ENCODE results near the gene ORAI3.

ORAI3 gene

DNA sequence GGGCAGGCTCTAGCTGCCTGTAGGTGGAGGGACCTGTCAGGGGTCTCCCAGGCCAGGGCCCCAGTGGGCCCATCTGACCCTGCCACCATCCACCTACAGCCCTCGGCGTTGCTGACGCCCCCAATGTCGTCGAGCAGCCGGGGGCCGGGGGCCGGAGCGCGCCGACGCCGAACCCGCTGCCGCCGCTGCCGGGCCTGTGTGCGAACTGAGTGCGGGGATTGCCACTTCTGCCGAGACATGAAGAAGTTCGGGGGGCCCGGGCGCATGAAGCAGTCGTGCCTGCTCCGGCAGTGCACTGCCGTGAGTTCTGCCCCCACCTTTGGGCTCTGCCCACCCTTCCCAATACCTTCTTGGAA lies 23.3 kb upstream of the ORAI3 start:
- CTCF ChIA-PET: interaction anchor here (1.1 to 2.0 kb wide), 2 partner anchors 10 to 16 kb away, joined by 4 to 7 read pairs; no protein-coding TSS in a partner anchor
- POLR2A ChIA-PET: interaction anchor here (0.9 to 2.8 kb wide), 3 partner anchors 17 to 50 kb away, joined by 3 to 9 read pairs (median 7); no protein-coding TSS in a partner anchor
- TF ChIP-seq SP1 (IDR thresholded peaks at IDR 0.05) (no peak), L3MBTL2 (conservative IDR thresholded peaks at IDR 0.05) (no peak), ZNF384 (IDR thresholded peaks at IDR 0.05) (no peak), CTBP1 (IDR thresholded peaks at IDR 0.05; ENCODE audit: borderline replicate concordance) (no peak), ARNT (IDR thresholded peaks at IDR 0.05) (no peak)
- DNase-seq (ENCODE audit: extremely low spot score): no peak

DNA sequence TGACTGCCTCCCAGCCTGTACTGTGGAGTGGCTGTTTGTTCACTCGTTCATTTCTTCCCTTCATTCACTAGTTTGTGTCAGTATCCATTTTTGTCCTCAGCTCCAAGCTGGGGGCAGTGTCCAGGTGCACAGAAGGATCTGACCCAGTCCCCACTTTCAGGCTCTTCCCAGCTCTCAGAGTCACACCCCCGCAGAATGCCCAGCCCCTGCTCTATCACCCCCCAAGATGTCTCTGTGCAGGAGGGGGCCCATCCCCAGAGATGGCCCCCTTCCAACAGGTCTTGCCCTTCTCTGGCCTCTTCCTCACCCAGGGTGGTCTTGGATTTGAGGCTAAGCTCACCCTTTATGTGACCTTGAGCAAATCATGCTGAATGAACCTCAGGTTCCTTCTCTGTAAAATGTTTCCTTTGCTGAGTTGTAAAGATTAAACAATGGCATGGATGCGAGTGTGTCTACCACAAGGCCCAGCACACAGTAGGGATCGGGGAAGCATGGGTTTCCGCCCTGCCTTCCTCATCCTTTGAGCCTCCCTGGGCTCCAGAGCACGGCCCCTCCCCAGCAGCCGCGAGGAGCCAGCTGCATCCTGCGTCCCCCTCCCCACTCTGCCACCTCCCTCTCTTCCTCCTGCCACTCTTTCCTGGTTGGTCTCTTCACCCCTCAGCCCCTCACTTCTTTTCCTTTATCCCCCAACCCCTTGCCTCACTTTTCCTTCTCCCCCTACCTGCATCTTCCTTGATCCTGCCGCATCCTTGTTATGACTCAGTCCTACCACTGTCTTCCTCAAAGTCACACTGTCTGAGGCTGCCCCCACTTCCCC lies 22.7 kb upstream of the ORAI3 start:
- ChIA-PET POLR2A (interaction anchor here (0.8 to 2.8 kb wide), 7 partner anchors 8 to 51 kb away, joined by 3 to 9 read pairs (median 5); partner anchors contain the start of genes CTF1 and SETD1A), CTCF (interaction anchor here (0.6 to 2.0 kb wide), 3 partner anchors 9 to 23 kb away, joined by 3 to 7 read pairs (median 4); no protein-coding TSS in a partner anchor)
- DNase-seq (ENCODE audit: extremely low spot score): no peak
- TF ChIP-seq ELF4 (IDR thresholded peaks at IDR 0.05) (no peak), ARNT (IDR thresholded peaks at IDR 0.05) (no peak)

DNA sequence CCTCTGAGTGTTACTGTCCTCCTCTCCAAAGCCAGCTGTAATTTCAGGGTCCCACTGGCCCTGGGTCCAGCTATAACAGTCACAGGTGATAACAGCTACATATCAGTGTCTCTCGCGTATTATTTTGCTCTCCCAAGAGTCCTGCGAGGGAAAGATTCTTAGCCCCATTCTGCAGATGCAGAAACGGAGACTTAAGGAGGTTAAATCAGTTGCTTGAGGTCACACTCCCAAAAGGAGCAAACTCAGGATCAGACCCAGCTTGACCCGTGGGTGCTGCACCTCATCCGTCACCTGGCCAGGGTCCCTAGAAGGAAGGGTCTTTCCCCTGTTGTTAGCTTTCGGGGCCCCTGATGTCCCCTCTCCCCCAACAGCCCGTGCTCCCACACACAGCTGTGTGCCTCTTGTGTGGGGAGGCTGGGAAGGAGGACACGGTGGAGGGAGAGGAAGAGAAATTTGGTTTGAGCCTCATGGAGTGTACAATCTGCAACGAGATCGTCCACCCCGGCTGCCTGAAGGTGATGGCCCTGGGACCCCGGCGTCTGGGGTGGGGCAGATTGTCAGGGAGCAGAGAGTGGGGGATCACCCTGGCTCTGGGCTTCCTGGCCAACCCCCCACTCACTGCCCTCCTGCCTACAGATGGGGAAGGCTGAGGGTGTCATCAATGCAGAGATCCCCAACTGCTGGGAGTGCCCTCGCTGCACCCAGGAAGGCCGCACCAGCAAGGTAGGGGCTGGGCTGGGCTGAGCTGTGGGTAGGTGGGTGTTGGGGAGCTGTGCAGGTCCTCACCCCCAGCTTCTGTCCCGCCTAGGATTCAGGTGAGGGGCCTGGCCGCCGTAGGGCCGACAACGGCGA lies 21.7 kb upstream of the ORAI3 start:
- CTCF ChIA-PET: interaction anchor here (0.6 to 1.5 kb wide), 5 partner anchors 10 to 82 kb away, joined by 3 to 7 read pairs (median 3); no protein-coding TSS in a partner anchor
- no peak for DNase-seq (ENCODE audit: extremely low spot score)
- POLR2A ChIA-PET: interaction anchor here (0.8 to 2.0 kb wide), 9 partner anchors 9 to 122 kb away, joined by 3 to 9 read pairs (median 4); partner anchors contain the start of genes CTF1, ORAI3 and SETD1A
- TF ChIP-seq, protein P1, sequence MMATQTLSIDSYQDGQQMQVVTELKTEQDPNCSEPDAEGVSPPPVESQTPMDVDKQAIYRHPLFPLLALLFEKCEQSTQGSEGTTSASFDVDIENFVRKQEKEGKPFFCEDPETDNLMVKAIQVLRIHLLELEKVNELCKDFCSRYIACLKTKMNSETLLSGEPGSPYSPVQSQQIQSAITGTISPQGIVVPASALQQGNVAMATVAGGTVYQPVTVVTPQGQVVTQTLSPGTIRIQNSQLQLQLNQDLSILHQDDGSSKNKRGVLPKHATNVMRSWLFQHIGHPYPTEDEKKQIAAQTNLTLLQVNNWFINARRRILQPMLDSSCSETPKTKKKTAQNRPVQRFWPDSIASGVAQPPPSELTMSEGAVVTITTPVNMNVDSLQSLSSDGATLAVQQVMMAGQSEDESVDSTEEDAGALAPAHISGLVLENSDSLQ (IDR thresholded peaks at IDR 0.05): no peak
- TF ChIP-seq L3MBTL2 (conservative IDR thresholded peaks at IDR 0.05) (no peak), BHLHE40 (IDR thresholded peaks at IDR 0.05; ENCODE audit: borderline replicate concordance) (no peak), CTBP1 (IDR thresholded peaks at IDR 0.05; ENCODE audit: borderline replicate concordance) (no peak), LEF1 (IDR thresholded peaks at IDR 0.05; ENCODE audit: borderline replicate concordance) (no peak; the same call in 1 of the 2 replicates), ZNF384 (IDR thresholded peaks at IDR 0.05) (no peak), SUZ12 (IDR thresholded peaks at IDR 0.05) (no peak), SP1 (IDR thresholded peaks at IDR 0.05) (no peak), FOXM1 (IDR thresholded peaks at IDR 0.05; ENCODE audit: borderline replicate concordance) (no peak), ELF4 (IDR thresholded peaks at IDR 0.05) (no peak)

DNA sequence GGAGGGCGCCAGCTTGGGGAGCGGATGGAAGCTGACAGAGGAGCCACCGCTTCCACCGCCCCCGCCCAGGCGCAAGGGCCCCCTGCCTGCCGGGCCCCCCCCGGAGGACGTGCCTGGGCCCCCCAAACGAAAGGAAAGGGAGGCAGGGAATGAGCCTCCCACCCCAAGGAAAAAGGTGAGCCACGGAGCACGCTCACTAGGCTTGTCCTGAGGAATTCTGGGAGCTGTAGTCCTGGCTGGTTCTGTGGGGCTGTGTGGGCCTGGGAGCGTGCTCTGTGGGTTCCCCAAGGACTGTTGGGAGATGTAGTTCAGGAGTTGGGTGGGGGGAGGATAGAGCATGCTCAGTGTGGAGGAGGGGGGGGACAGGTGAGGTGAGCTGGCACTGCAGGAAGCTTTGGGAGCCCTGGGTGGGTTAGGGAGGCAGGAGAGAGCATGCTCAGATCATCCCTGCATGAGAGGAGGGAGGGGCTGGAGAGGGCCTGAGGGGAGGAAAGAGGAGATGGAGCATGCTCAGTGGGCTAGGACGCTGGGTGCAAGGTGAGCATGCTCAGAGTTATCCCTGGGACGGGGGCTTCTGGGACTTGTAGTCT lies 21.0 kb upstream of the ORAI3 start:
- DNase-seq (ENCODE audit: extremely low spot score): peak; percentile 81
- ChIA-PET POLR2A (interaction anchor here (0.6 to 2.0 kb wide), 8 partner anchors 13 to 141 kb away, joined by 3 to 9 read pairs (median 4); partner anchors contain the start of genes ORAI3 and ZNF629), CTCF (interaction anchor here (1.0 to 1.5 kb wide), 2 partner anchors 10 to 14 kb away, joined by 3 to 6 read pairs; no protein-coding TSS in a partner anchor)
- TF ChIP-seq HDGF (IDR thresholded peaks at IDR 0.05; ENCODE audit: borderline replicate concordance): peak; percentile 64
- no peak for TF ChIP-seq ELF4 (IDR thresholded peaks at IDR 0.05)

DNA sequence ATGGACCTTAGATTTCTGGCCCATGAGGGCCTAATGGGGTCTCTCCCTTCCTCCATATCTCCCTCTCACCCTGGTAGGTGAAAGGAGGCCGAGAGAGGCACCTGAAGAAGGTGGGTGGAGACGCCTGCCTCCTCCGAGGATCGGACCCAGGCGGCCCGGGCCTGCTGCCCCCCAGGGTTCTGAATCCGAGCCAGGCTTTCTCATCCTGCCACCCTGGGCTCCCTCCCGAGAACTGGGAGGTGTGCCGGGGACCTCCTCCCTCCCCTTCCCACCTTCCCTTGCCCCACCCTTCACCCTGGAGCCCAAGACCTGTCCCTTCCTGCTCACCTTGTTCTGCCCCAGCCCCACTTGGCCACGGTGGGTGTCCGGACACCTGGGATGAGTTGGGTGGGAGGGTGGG lies 20.5 kb upstream of the ORAI3 start:
- no peak for TF ChIP-seq FOXA1 (IDR thresholded peaks at IDR 0.05)
- no peak for TF ChIP-seq ZNF384 (IDR thresholded peaks at IDR 0.05)
- TF ChIP-seq BHLHE40 (IDR thresholded peaks at IDR 0.05; ENCODE audit: borderline replicate concordance): no peak
- TF ChIP-seq SUZ12 (IDR thresholded peaks at IDR 0.05): no peak
- no peak for TF ChIP-seq FOXM1 (IDR thresholded peaks at IDR 0.05; ENCODE audit: borderline replicate concordance)
- TF ChIP-seq SP1 (IDR thresholded peaks at IDR 0.05): no peak
- TF ChIP-seq L3MBTL2 (conservative IDR thresholded peaks at IDR 0.05): no peak
- TF ChIP-seq, protein P1 (IDR thresholded peaks at IDR 0.05): no peak
- no peak for TF ChIP-seq TARDBP (IDR thresholded peaks at IDR 0.05)
- TF ChIP-seq ARNT (IDR thresholded peaks at IDR 0.05): no peak
- no peak for TF ChIP-seq HDGF (IDR thresholded peaks at IDR 0.05; ENCODE audit: borderline replicate concordance)
- TF ChIP-seq LEF1 (IDR thresholded peaks at IDR 0.05; ENCODE audit: borderline replicate concordance): no peak
- TF ChIP-seq CTBP1 (IDR thresholded peaks at IDR 0.05; ENCODE audit: borderline replicate concordance): no peak
- no peak for TF ChIP-seq NFRKB (IDR thresholded peaks at IDR 0.05)
- TF ChIP-seq ELF4 (IDR thresholded peaks at IDR 0.05): no peak
- ChIA-PET POLR2A (interaction anchor here (0.6 to 1.9 kb wide), 5 partner anchors 13 to 142 kb away, joined by 3 to 9 read pairs (median 3); partner anchors contain the start of gene ZNF629), CTCF (interaction anchor here (1.0 to 1.5 kb wide), 2 partner anchors 9 to 14 kb away, joined by 3 to 6 read pairs; no protein-coding TSS in a partner anchor)
- no peak for DNase-seq (ENCODE audit: extremely low spot score)

DNA sequence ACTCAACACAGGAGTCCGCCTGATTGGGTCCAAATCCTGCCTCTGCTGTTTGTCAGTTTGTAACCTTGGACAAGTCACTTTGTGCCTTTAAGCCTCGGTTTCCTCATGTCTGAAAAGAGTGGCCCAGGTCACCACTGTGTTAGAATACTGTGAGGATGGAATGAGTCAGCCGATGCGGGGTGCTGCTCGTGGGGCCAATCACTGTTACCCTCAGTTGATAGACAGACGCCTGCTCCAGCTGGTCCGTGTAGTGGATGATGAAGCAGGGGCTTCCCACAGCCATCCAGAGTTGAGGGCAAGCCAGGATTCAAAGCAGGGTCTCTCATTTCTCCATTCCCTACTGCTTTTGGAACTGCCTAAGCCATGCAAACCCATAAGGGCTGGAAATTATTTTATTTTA lies 19.7 kb upstream of the ORAI3 start:
- ChIA-PET CTCF (no interaction called here), POLR2A (interaction anchor here (0.8 to 1.4 kb wide), 2 partner anchors 12 to 13 kb away, joined by 3 to 5 read pairs; no protein-coding TSS in a partner anchor)
- TF ChIP-seq TARDBP (IDR thresholded peaks at IDR 0.05) (no peak), CTBP1 (IDR thresholded peaks at IDR 0.05; ENCODE audit: borderline replicate concordance) (no peak), FOXA1 (IDR thresholded peaks at IDR 0.05) (no peak), BHLHE40 (IDR thresholded peaks at IDR 0.05; ENCODE audit: borderline replicate concordance) (no peak)
- no peak for DNase-seq (ENCODE audit: extremely low spot score)

All from HEK293T (cell line).